Kidney epithelial cell (primary cell): ENCODE results near the gene MBD3L5. TPM values are rescaled to one million over a fixed set of nuclear protein-coding genes. Genes with fewer than 3 reads are reported as not detected.
A peak's percentile ranks its signal among the peaks of the same experiment; 100 is the strongest.
"Not testable (repeated sequence)": the region's sequence is repeated elsewhere in the genome, so short reads cannot be mapped to it uniquely, and the experiment has no call there.

Experiments used
- DNase-seq: peaks from one replicate; pipeline ENCODE4 v3.0.0-alpha.2; 2010; ENCODE audit warnings: low read depth
- H3K27me3 ChIP-seq: 2 replicates; pipeline ENCODE4 v1.6.0; 2011; ENCODE audit warnings: low read length; ENCODE audit not compliant: control insufficient read depth, insufficient read depth
- H3K36me3 ChIP-seq: 2 replicates; pipeline ENCODE4 v1.5.1; 2011; ENCODE audit warnings: low read length; ENCODE audit not compliant: control insufficient read depth, insufficient read depth
- H3K4me3 ChIP-seq: 2 replicates; pipeline ENCODE4 v1.5.1; 2011; ENCODE audit warnings: low read depth, mild to moderate bottlenecking, control low read depth, low read length
- CTCF ChIP-seq: IDR thresholded peaks from 2 replicates; pipeline ENCODE4 v1.5.1; 2011; ENCODE audit warnings: mild to moderate bottlenecking, moderate library complexity, low read length, control low read depth, inconsistent platforms; ENCODE audit not compliant: insufficient read depth, poor library complexity, severe bottlenecking
- total RNA-seq: library from RNA; depleted of rRNA; stranded (reverse); fragments of >200 nt; gene quantifications from 2 replicates; pipeline ENCODE4 v1.2.3, GENCODE V29; 2015

The MBD3L5 gene
- total RNA-seq, 1 donor from 2014 or later: not detected

DNA sequence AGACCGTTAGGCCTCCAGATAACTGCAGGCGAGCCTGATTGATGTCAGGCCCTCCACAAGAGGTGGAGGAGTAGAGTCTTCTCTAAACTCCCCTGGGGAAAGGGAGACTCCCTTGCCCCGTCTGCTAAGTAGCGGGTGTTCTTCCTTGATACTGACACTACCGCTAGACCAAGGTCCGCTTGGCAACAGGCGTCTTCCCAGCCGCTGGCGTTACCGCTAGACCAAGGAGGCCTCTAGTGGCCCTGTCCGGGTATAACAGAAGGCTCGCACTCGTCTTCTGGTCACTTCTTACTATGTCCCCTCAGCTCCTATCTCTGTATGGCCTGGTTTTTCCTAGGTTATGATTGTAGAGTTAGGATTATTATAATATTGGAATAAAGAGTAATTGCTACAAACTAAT, 36.7 kb downstream of the MBD3L5 start:
- not testable (repeated sequence) for H3K4me3 ChIP-seq, H3K27me3 ChIP-seq, DNase-seq, H3K36me3 ChIP-seq
- peak; percentile 22 for TF ChIP-seq CTCF

- H3K36me3 ChIP-seq: peaks cover 1% of the 10 kb centered on the region
- H3K27me3 ChIP-seq: no peaks in the 10 kb centered on the region
- TF ChIP-seq CTCF: no peak
- no peak for DNase-seq
- no peak overlapping the region for H3K4me3 ChIP-seq
These were observed 37.3 kb downstream of the MBD3L5 start for GRCh38 chr19:7067716-7068115.

GRCh38 chr19:7068599-7068998, 38.2 kb downstream of the MBD3L5 start:
- Histone ChIP-seq H3K27me3 (no peaks in the 10 kb centered on the region), H3K36me3 (peaks cover 1% of the 10 kb centered on the region), H3K4me3 (no peak overlapping the region)
- no peak for TF ChIP-seq CTCF
- no peak for DNase-seq

DNA sequence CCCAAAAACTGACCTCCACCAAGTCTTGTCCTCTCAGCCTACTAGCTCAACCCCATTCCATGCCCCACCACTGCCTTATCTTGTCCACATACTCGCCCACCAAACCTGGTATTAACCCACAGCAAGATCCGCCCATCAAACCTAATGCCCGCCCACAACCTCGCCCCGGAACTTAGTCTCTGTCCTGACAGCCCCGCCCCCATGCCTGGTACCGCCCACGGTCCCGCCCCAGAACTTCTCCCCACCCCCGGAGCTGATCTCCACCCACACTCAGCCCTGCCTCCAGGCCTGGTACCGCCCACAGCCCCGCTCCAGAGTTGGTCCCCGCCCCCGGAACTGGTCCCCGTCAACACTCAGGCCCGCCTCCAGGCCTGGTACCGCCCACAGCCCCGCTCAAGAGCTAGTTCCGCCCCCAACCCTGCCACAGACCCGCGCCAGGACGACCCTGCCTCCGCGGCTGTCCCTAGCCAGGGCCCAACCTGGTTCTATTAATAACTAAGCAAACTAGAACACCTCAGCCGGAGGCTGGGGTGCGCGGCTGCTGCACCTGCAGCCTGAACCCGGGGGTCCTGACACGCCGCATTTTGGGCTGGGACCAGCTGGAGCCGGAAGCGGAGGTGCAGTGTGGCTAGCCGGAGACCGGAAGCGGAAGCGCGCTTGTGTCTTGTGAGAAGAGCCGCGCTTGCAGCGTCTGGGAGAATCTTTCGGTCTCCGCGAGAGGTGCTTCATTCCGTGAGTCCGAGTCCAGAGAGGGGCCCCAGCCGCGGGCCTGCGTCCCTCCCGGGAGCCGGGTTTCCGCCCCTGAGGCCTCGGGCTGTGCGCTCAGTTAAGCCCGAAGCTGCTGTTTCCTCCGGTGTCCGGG, 38.9 kb downstream of the MBD3L5 start, which contains the start of gene ZNF557:
Gene ZNF557 (plus strand): TSS at position 662 of the 862 bp plus-strand sequence. CDS start 5,372 bp downstream, outside the sequence.
- H3K36me3 ChIP-seq: peaks cover 1% of the 10 kb centered on the region
- DNase-seq: peak; percentile 75
- no peak for TF ChIP-seq CTCF
- peak within 1 kb of the TSS; percentile 80 for H3K4me3 ChIP-seq
- H3K27me3 ChIP-seq: no peaks in the 10 kb centered on the region

DNA sequence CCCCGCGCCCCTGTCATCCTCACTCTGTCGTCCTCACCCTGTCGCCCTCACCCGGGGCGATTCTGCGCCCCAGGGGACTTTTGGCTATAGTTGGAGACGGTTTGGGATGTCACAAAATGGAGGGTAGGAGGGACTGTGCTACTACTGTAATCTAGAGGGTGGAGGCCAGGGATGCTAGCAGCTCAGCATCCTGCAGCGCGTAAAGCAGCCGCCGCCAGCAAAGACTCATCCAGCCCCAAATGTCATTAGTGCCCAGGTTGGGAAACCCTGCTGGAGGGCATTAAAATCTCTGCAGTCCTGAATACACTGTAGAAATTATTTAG, 39.5 kb downstream of the MBD3L5 start:
- no peak for TF ChIP-seq CTCF
- no peak for DNase-seq

DNA sequence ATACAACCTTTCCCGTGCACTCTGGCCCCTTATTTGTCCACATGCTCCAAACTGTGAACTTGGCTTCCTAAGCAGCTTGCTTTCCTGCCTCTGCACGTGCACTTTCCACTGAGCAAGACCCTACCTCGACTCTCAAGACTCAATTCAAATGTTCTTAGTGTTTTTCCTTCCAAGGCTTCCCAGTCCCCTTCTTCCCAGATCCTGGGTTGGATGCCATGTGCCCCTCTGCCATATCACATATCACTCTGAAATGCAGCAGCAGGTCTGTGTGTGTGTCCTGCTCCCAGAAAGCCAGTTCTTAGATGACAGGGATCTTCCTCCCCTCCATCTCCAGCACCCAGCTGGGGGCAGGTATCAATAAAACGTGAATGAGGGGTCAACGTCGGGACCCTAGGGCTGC, 42.2 kb downstream of the MBD3L5 start:
- DNase-seq: no peak
- H3K36me3 ChIP-seq: peaks cover 6% of the 10 kb centered on the region

More for the DNA sequence above, 39.5 kb downstream of the MBD3L5 start:
- Histone ChIP-seq H3K36me3 (peaks cover 1% of the 10 kb centered on the region), H3K27me3 (no peaks in the 10 kb centered on the region), H3K4me3 (peak overlapping the region; percentile 80)

More for the DNA sequence above, 42.2 kb downstream of the MBD3L5 start:
- no peak for TF ChIP-seq CTCF
- no peaks in the 10 kb centered on the region for H3K27me3 ChIP-seq
- H3K4me3 ChIP-seq: no peak overlapping the region
